ENCODE measurements around the gene SMARCD1.

DNA sequence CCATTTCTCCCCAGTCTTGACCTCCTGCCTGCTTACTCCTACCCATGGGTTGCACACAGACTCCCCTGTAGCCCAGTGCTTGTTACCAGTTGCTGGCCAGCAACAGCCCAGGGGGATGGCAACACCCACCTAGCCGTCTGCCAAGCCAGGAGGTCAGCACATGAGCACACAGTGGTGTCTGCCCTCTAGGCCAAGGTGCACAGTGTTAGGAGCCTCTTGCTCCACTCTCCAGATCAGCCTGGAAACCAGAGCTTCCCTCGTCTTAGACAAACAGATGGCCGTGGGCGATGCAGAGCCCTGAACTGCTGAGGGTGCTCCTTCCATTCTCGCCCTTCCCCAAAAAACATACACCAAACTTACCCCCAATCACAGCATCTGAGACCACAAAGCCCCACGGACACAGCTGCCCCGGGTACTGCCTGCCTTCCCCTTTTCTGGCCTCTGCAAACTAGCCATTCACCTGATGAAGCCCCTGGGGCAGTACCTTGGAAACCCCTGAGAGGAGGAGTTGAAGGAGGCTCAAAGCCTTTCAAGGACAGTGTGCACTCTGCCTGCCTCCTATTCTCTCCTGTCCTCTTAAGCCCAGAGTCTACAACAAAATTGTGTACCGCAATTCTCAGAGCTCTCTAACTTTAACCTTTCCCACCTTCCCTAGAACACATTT, 17.6 kb downstream of the SMARCD1 start:
- TF ChIP-seq, protein P1, sequence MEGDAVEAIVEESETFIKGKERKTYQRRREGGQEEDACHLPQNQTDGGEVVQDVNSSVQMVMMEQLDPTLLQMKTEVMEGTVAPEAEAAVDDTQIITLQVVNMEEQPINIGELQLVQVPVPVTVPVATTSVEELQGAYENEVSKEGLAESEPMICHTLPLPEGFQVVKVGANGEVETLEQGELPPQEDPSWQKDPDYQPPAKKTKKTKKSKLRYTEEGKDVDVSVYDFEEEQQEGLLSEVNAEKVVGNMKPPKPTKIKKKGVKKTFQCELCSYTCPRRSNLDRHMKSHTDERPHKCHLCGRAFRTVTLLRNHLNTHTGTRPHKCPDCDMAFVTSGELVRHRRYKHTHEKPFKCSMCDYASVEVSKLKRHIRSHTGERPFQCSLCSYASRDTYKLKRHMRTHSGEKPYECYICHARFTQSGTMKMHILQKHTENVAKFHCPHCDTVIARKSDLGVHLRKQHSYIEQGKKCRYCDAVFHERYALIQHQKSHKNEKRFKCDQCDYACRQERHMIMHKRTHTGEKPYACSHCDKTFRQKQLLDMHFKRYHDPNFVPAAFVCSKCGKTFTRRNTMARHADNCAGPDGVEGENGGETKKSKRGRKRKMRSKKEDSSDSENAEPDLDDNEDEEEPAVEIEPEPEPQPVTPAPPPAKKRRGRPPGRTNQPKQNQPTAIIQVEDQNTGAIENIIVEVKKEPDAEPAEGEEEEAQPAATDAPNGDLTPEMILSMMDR (IDR thresholded peaks at IDR 0.05; ENCODE audit: poor library complexity): no peak
- TF ChIP-seq EZH2 (IDR thresholded peaks at IDR 0.05; ENCODE audit: borderline replicate concordance): no peak
- no peak for TF ChIP-seq EZH2phosphoT487 (IDR thresholded peaks at IDR 0.05; ENCODE audit: low read depth, severe bottlenecking, unreplicated experiment)
